Endothelial cell of umbilical vein (primary cell): ENCODE data around the gene ACVR1C. TPM values are rescaled to one million over a fixed set of nuclear protein-coding genes. Genes with fewer than 3 reads are reported as not detected.
A peak's percentile ranks its signal among the peaks of the same experiment; 100 is the strongest.

ENCODE experiments used
- Bru-seq: library from RNA; stranded (reverse); fragments of 400-500 nt; gene quantifications from one replicate; lab custom pipeline; 2021; lab: Mats Ljungman, UMichigan
- BruChase-seq, 2 experiments: library from RNA; stranded (reverse); fragments of 400-500 nt; gene quantifications; one replicate each; lab custom pipeline; 2021; lab: Mats Ljungman, UMichigan
- BruUV-seq: library from RNA; stranded (reverse); fragments of 400-500 nt; replicated peaks from 2 replicates; lab custom pipeline; 2021; lab: Mats Ljungman, UMichigan
- CTCF ChIA-PET: fragments of 300-600, 350-600 bp; sonication (Branson Sonifier 250); formaldehyde crosslinking; loops from one replicate; lab custom pipeline; 2021; ENCODE audit warnings: antibody characterized with exemption, inconsistent platforms; lab: Charles Lee
- POLR2A ChIA-PET: fragments of 300-600, 350-600 bp; sonication (Branson Sonifier 250); formaldehyde crosslinking; loops from one replicate; lab custom pipeline; 2021; ENCODE audit warnings: antibody characterized with exemption, inconsistent platforms; lab: Charles Lee
- DNase-seq: peaks from one replicate; pipeline ENCODE4 v3.0.0-alpha.2; 2011; ENCODE audit warnings: low read depth, low spot score
- FAIRE-seq: peaks from 2 replicates; lab custom pipeline; 2011; peaks lifted over from hg19 to GRCh38; lab: Jason Lieb, UNC
- H2AFZ ChIP-seq: 2 replicates; pipeline ENCODE4 v1.6.0; 2012; ENCODE audit warnings: low read depth, low read length, control low read depth, inconsistent platforms
- H3K27ac ChIP-seq: 2 replicates; pipeline ENCODE4 v1.5.1; 2011; ENCODE audit warnings: low read depth, mild to moderate bottlenecking, control low read depth, low read length, moderate library complexity; ENCODE audit not compliant: insufficient read depth
- H3K27me3 ChIP-seq, 2 experiments: 2 replicates each; pipeline versions ENCODE4 v1.6.0 to v1.6.1; 2011; ENCODE audit warnings: low read length in 2 of 2, mixed read lengths in 1 of 2; ENCODE audit not compliant: control insufficient read depth in 2 of 2, insufficient read depth in 2 of 2
- H3K36me3 ChIP-seq, 2 experiments: 2 replicates in 1 of 2; 3 replicates in 1 of 2; pipeline ENCODE4 v1.5.1; 2011; ENCODE audit warnings: low read length in 2 of 2, mild to moderate bottlenecking in 1 of 2, moderate library complexity in 1 of 2; ENCODE audit not compliant: control insufficient read depth in 2 of 2, insufficient read depth in 2 of 2; ENCODE audit errors: extremely low read depth in 1 of 2
- H3K4me1 ChIP-seq: 3 replicates; pipeline ENCODE4 v1.5.1; 2011; ENCODE audit warnings: mild to moderate bottlenecking, low read length; ENCODE audit not compliant: control insufficient read depth, insufficient read depth; ENCODE audit errors: extremely low read depth
- H3K4me2 ChIP-seq: 2 replicates; pipeline ENCODE4 v1.6.1; 2011; ENCODE audit warnings: low read length, control low read depth, mixed read lengths; ENCODE audit not compliant: insufficient read depth
- H3K4me3 ChIP-seq, 3 experiments: fragments of 200-600 bp in 1 of 3; sonication (generic), shearing (Covaris generic) in 1 of 3; replicated peaks in 1 of 3; 2 replicates each; pipeline ENCODE4 v1.5.1; 2011 to 2016; ENCODE audit warnings: control low read depth in 3 of 3, low read length in 3 of 3, mild to moderate bottlenecking in 2 of 3, inconsistent platforms in 1 of 3, low read depth in 1 of 3, moderate library complexity in 1 of 3; ENCODE audit not compliant: insufficient read depth in 1 of 3
- H3K79me2 ChIP-seq: 2 replicates; pipeline ENCODE4 v1.6.0; 2012; ENCODE audit warnings: low read length, inconsistent platforms; ENCODE audit not compliant: control insufficient read depth, insufficient read depth
- H3K9ac ChIP-seq: replicated peaks from 2 replicates; pipeline ENCODE3; 2011; ENCODE audit warnings: low read length, control low read depth; ENCODE audit not compliant: insufficient read depth; ENCODE audit errors: extremely low read depth
- H3K9me1 ChIP-seq: replicated peaks from 3 replicates; pipeline ENCODE4 v1.6.0; 2011; ENCODE audit warnings: mild to moderate bottlenecking, low read length; ENCODE audit not compliant: control insufficient read depth, insufficient read depth; ENCODE audit errors: extremely low read depth
- H3K9me3 ChIP-seq: replicated peaks from 2 replicates; pipeline ENCODE4 v1.5.1; 2012; ENCODE audit warnings: low read length, inconsistent platforms; ENCODE audit not compliant: control insufficient read depth, insufficient read depth
- H4K20me1 ChIP-seq: replicated peaks from 2 replicates; pipeline ENCODE3; 2011; ENCODE audit warnings: mild to moderate bottlenecking, low read length; ENCODE audit not compliant: control insufficient read depth, insufficient read depth; ENCODE audit errors: extremely low read depth
- FOS ChIP-seq: IDR thresholded peaks from 2 replicates; pipeline ENCODE4 v1.6.1; 2011; ENCODE audit warnings: mild to moderate bottlenecking, low read length, moderate library complexity, borderline replicate concordance; ENCODE audit not compliant: insufficient read depth
- MAX ChIP-seq: IDR thresholded peaks from 2 replicates; pipeline ENCODE4 v1.6.1; 2011; ENCODE audit not compliant: insufficient read depth, insufficient read length
- dilution Hi-C: fragments of 300-500 bp; cut with MboI; formaldehyde crosslinking; loops from one replicate; pipeline ENCODE4 v1.15.0; 2019; ENCODE audit warnings: low sequenced_read_pairs; ENCODE audit not compliant: extremely low pct_ligation_motif_present
- intact Hi-C: fragments of 100-400 bp; cut with micrococcal nuclease; formaldehyde crosslinking; loops from one replicate; pipeline ENCODE4 v1.10.0; 2022
- long read RNA-seq: library from polyadenylated mRNA; stranded (forward); transcript quantifications from one replicate; pipeline ENCODE4 v2.0.0, GENCODE V29; 2021
- polyA minus RNA-seq, 3 experiments: library from RNA; depleted of rRNA, polyadenylated mRNA; stranded (reverse); fragments of >200 nt; gene quantifications; 1 replicate in 1 of 3; 2 replicates in 2 of 3; pipeline ENCODE4 v1.2.3, GENCODE V29; 2011
- polyA plus RNA-seq, 4 experiments: library from polyadenylated mRNA; depleted of rRNA in 3 of 4; stranded (reverse) in 3 of 4; unstranded in 1 of 4; fragments of >200 nt; gene quantifications; 2 replicates each; pipeline versions ENCODE4 v1.2.1 to v1.2.3, GENCODE V29; 2011 to 2012; ENCODE audit warnings: missing spikeins in 1 of 4
- total RNA-seq: library from RNA; stranded (reverse); gene quantifications from 2 replicates; pipeline ENCODE4 v1.2.3, GENCODE V29; 2021
- TF ChIP-seq, protein P1 (sequence below), 2 donors: IDR thresholded peaks; 1 replicate in 1 of 2; 2 replicates in 1 of 2; pipeline ENCODE4 v1.5.1; 2011; ENCODE audit warnings: low read length in 2 of 2, mild to moderate bottlenecking in 2 of 2, moderate library complexity in 2 of 2, control low read depth in 1 of 2, inconsistent platforms in 1 of 2, low read depth in 1 of 2; ENCODE audit not compliant: insufficient read depth in 1 of 2; ENCODE audit errors: extremely low read depth in 1 of 2

The ACVR1C gene
- total RNA-seq (not detected in 2 replicates), polyA plus RNA-seq (0.03 TPM in 1 of 2 replicates, not detected in the other), polyA minus RNA-seq (not detected in 2 replicates), Bru-seq, nascent RNA (percentile 17 among the genes with signal in this experiment), BruChase-seq, experiment 1, labeled RNA remaining after a 6-hour chase (percentile 40 among the genes with signal in this experiment), BruChase-seq, experiment 2, labeled RNA remaining after a 2-hour chase (percentile 25 among the genes with signal in this experiment)
- polyA plus RNA-seq (2011; cell fraction: cytosol; rRNA removed), result under 0.01 TPM in 1 of 2 replicates, not detected in the other
- 0.06 and 0.08 TPM in 2 replicates for polyA plus RNA-seq (2011; cell fraction: nucleus; rRNA removed)
- 0.01 TPM in 1 of 2 replicates, not detected in the other for polyA plus RNA-seq (2012)
- not detected for polyA minus RNA-seq (2011; cell fraction: cytosol; rRNA and poly(A)+ RNA removed)
- polyA minus RNA-seq (2011; cell fraction: nucleus; rRNA and poly(A)+ RNA removed), result 0.10 and 0.14 TPM in 2 replicates
- long read RNA-seq, result 0 reads

- ChIA-PET POLR2A (no interaction called here), CTCF (interaction anchor here (0.6 to 2.0 kb wide), 16 partner anchors 8 to 1126 kb away, joined by 3 to 10 read pairs (median 4); no protein-coding TSS in a partner anchor)
- H3K4me1 ChIP-seq, result peaks cover 8% of the 10 kb centered on the region
- H3K4me3 ChIP-seq, result peak within 1 kb of the TSS; percentile 1 to 36 (median 20)
- H3K4me2 ChIP-seq, result peak within 1 kb of the TSS; percentile 74
- H3K36me3 ChIP-seq, result no peaks in the 10 kb centered on the region
- H3K79me2 ChIP-seq, result no peaks in the 10 kb centered on the region
- FAIRE-seq (no peak), DNase-seq (peak; percentile 58)
- no TSS peak for BruUV-seq
- no peaks in the 10 kb centered on the region for H4K20me1 ChIP-seq
- H3K9ac ChIP-seq, result no peak within 1 kb of the TSS
- no peak for TF ChIP-seq MAX
- TF ChIP-seq FOS, result no peak
- TF ChIP-seq, protein P1, sequence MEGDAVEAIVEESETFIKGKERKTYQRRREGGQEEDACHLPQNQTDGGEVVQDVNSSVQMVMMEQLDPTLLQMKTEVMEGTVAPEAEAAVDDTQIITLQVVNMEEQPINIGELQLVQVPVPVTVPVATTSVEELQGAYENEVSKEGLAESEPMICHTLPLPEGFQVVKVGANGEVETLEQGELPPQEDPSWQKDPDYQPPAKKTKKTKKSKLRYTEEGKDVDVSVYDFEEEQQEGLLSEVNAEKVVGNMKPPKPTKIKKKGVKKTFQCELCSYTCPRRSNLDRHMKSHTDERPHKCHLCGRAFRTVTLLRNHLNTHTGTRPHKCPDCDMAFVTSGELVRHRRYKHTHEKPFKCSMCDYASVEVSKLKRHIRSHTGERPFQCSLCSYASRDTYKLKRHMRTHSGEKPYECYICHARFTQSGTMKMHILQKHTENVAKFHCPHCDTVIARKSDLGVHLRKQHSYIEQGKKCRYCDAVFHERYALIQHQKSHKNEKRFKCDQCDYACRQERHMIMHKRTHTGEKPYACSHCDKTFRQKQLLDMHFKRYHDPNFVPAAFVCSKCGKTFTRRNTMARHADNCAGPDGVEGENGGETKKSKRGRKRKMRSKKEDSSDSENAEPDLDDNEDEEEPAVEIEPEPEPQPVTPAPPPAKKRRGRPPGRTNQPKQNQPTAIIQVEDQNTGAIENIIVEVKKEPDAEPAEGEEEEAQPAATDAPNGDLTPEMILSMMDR (IDR thresholded peaks at IDR 0.05; ENCODE audit: extremely low read depth in 1 of 2, insufficient read depth in 1 of 2, low read depth in 1 of 2, low read length in 2 of 2), result peak; percentile 59 to 68
- dilution Hi-C loops (no loop called here), intact Hi-C loops (loop anchor here (1.0 to 5.0 kb wide), 2 partner anchors 248 to 384 kb away; partner anchors contain the start of gene ACVR1)
- H3K9me3 ChIP-seq, result no peaks in the 10 kb centered on the region
- no peak within 1 kb of the TSS for H3K27ac ChIP-seq
- no peaks in the 10 kb centered on the region for H3K9me1 ChIP-seq
- peak within 1 kb of the TSS; percentile 71 for H2AFZ ChIP-seq
- peaks cover 20 to 30% of the 10 kb centered on the region in 2 experiments for H3K27me3 ChIP-seq
Measured at GRCh38 chr2:157628477-157629415, at the start of gene ACVR1C. Gene ACVR1C (minus strand): TSS chr2:157628864. CDS start chr2:157628644, 220 bp downstream.
